Panc1 (cell line): ENCODE data around the gene ING1. TPM values are rescaled to one million over a fixed set of nuclear protein-coding genes. Genes with fewer than 3 reads are reported as not detected.

Experiments
- ATAC-seq: fragments of 200-7000 bp; cut with Tn5 transposase; 2 replicates; pipeline ENCODE4 v1.9.1; 2020; ENCODE audit warnings: mild to moderate bottlenecking, moderate library complexity
- BruUV-seq: library from RNA; stranded (reverse); fragments of 400-500 nt; replicated peaks from 2 replicates; lab custom pipeline; 2021; lab: Mats Ljungman, UMichigan
- CTCF ChIA-PET: fragments of 300-600 bp; sonication (Branson Sonifier 250); formaldehyde crosslinking; loops from one replicate; lab custom pipeline; 2022; ENCODE audit warnings: antibody characterized with exemption; lab: Charles Lee
- POLR2A ChIA-PET: fragments of 300-600 bp; sonication (Branson Sonifier 250); formaldehyde crosslinking; loops from one replicate; lab custom pipeline; 2022; ENCODE audit warnings: antibody characterized with exemption; lab: Charles Lee
- DNase-seq: peaks from one replicate; pipeline ENCODE4 v3.0.0-alpha.2; 2010; ENCODE audit warnings: low read depth, low spot score
- H3K27ac ChIP-seq: 2 replicates; pipeline ENCODE4 v1.5.1; 2011; ENCODE audit warnings: mild to moderate bottlenecking, low read length, inconsistent platforms
- H3K27me3 ChIP-seq: fragments of 200-500 bp; sonication (Bioruptor generic); 2 replicates; pipeline ENCODE4 v1.6.0; 2014; ENCODE audit warnings: low read length, inconsistent platforms; ENCODE audit not compliant: control insufficient read depth, insufficient read depth
- H3K36me3 ChIP-seq: fragments of 200-500 bp; sonication (Bioruptor generic); 2 replicates; pipeline ENCODE4 v1.5.1; 2014; ENCODE audit warnings: inconsistent platforms, mild to moderate bottlenecking, low read length, moderate library complexity; ENCODE audit not compliant: control insufficient read depth, insufficient read depth
- H3K4me1 ChIP-seq: 2 replicates; pipeline ENCODE4 v1.5.1; 2011; ENCODE audit warnings: inconsistent platforms, mild to moderate bottlenecking, low read length, moderate library complexity; ENCODE audit not compliant: control insufficient read depth, insufficient read depth
- H3K4me3 ChIP-seq, 2 experiments: 2 replicates each; pipeline ENCODE4 v1.5.1; 2011 to 2012; ENCODE audit warnings: low read depth in 2 of 2, low read length in 2 of 2, mild to moderate bottlenecking in 2 of 2, inconsistent platforms in 1 of 2, moderate library complexity in 1 of 2
- H3K9me3 ChIP-seq: fragments of 200-500 bp; sonication (Bioruptor generic); 2 replicates; pipeline ENCODE4 v1.5.1; 2014; ENCODE audit warnings: low read depth, mild to moderate bottlenecking, inconsistent platforms, low read length, moderate library complexity; ENCODE audit not compliant: control insufficient read depth, insufficient read depth
- CTCF ChIP-seq: fragments of 450-650 bp; IDR thresholded peaks from 2 replicates; pipeline ENCODE4 v1.5.1; 2017; ENCODE audit warnings: mild to moderate bottlenecking
- POLR2AphosphoS5 ChIP-seq: IDR thresholded peaks from 2 replicates; pipeline ENCODE4 v1.6.1; 2012; ENCODE audit warnings: mild to moderate bottlenecking, low read depth, low read length, moderate library complexity
- REST ChIP-seq, 2 experiments: IDR thresholded peaks; 2 replicates each; pipeline ENCODE4 v1.6.1; 2011 to 2012; ENCODE audit warnings: low read depth in 2 of 2, control low read depth in 1 of 2, low read length in 1 of 2, mild to moderate bottlenecking in 1 of 2, moderate library complexity in 1 of 2; ENCODE audit not compliant: insufficient read depth in 1 of 2
- SIN3A ChIP-seq: IDR thresholded peaks from 2 replicates; pipeline ENCODE4 v1.6.1; 2012; ENCODE audit warnings: low read depth, mild to moderate bottlenecking, low read length, moderate library complexity, borderline replicate concordance; ENCODE audit not compliant: insufficient read depth
- TCF7L2 ChIP-seq: IDR thresholded peaks from 2 replicates; pipeline ENCODE4 v1.6.1; 2011; ENCODE audit warnings: mild to moderate bottlenecking, low read depth, low read length, inconsistent platforms
- in situ Hi-C: cut with HindIII; loops from 2 replicates; pipeline ENCODE4 v1.10.0; 2016; ENCODE audit warnings: low sequenced_read_pairs, low pct_unique_long_range_greater_than_20kb
- intact Hi-C: fragments of 100-400 bp; cut with micrococcal nuclease; formaldehyde crosslinking; loops from one replicate; pipeline ENCODE4 v1.10.0; 2022; ENCODE audit not compliant: unreplicated experiment
- total RNA-seq: library from RNA; stranded (reverse); gene quantifications from one replicate; pipeline ENCODE4 v1.2.1, GENCODE V29; 2021; ENCODE audit not compliant: unreplicated experiment

Gene ING1
- total RNA-seq, 1 experiment from 2014 or later, result 9.2 TPM

GRCh38 chr13:110771194-110771593 is 57.7 kb downstream of the ING1 start:
- ChIA-PET POLR2A (no interaction called here), CTCF (no interaction called here)
- H3K36me3 ChIP-seq, result no peaks in the 10 kb centered on the region
- no peak overlapping the region for H3K27ac ChIP-seq
- ATAC-seq (no peak), DNase-seq (no peak)
- no TSS peak for BruUV-seq
- H3K4me3 ChIP-seq, result no peak overlapping the region
- no peaks in the 10 kb centered on the region for H3K27me3 ChIP-seq
- in situ Hi-C loops, result no loop called here
- no peaks in the 10 kb centered on the region for H3K9me3 ChIP-seq
- H3K4me1 ChIP-seq, result no peaks in the 10 kb centered on the region
- intact Hi-C loops, result no loop called here
- TF ChIP-seq POLR2AphosphoS5 (no peak), REST (IDR thresholded peaks at IDR 0.05; ENCODE audit: insufficient read depth in 1 of 2, low read depth in 2 of 2, low read length in 1 of 2) (no peak), CTCF (no peak), TCF7L2 (no peak), SIN3A (no peak)

GRCh38 chr13:110772091-110772984 is 58.8 kb downstream of the ING1 start:
- no TSS peak for BruUV-seq
- Histone ChIP-seq H3K4me3 (no peak overlapping the region), H3K9me3 (no peaks in the 10 kb centered on the region), H3K4me1 (no peaks in the 10 kb centered on the region), H3K36me3 (no peaks in the 10 kb centered on the region), H3K27me3 (no peaks in the 10 kb centered on the region), H3K27ac (no peak overlapping the region)
- POLR2A ChIA-PET, result no interaction called here
- no peak for ATAC-seq
- CTCF ChIA-PET, result no interaction called here
- in situ Hi-C loops, result no loop called here
- DNase-seq, result no peak
- TF ChIP-seq SIN3A (no peak), REST (IDR thresholded peaks at IDR 0.05; ENCODE audit: insufficient read depth in 1 of 2, low read depth in 2 of 2, low read length in 1 of 2) (no peak), TCF7L2 (no peak), POLR2AphosphoS5 (no peak), CTCF (no peak)
- intact Hi-C loops, result no loop called here
